Neural progenitor cell (in vitro differentiated cells): ENCODE results near the gene SPAG9.

Experiments used
- CTCF ChIP-seq: fragments of 200-600 bp; sonication (generic); IDR thresholded peaks from 2 replicates; pipeline ENCODE4 v1.5.1; 2017; ENCODE audit warnings: antibody characterized with exemption, mild to moderate bottlenecking
- EZH2 ChIP-seq: fragments of 200-600 bp; sonication (generic); IDR thresholded peaks from 2 replicates; pipeline ENCODE4 v1.6.1; 2017; ENCODE audit warnings: antibody characterized with exemption, mild to moderate bottlenecking, moderate library complexity
- EZH2phosphoT487 ChIP-seq: fragments of 200-600 bp; sonication (generic); IDR thresholded peaks from 2 replicates; pipeline ENCODE4 v1.6.1; 2017; ENCODE audit warnings: antibody characterized with exemption

- TF ChIP-seq EZH2 (no peak), CTCF (no peak), EZH2phosphoT487 (no peak)
Measured at GRCh38 chr17:50955160-50955559, 165.5 kb downstream of the SPAG9 start.
